Measurements from ENCODE around the gene TAF5L. TPM values are rescaled to one million over a fixed set of nuclear protein-coding genes. Genes with fewer than 3 reads are reported as not detected.

Gene TAF5L
- total and polyA plus RNA-seq, 10 of the 15 experiments (the other 5 are each of a cell fraction or from before 2014, with no cell fraction given) = 1.1 to 26.2 (median 19.1) TPM

DNA sequence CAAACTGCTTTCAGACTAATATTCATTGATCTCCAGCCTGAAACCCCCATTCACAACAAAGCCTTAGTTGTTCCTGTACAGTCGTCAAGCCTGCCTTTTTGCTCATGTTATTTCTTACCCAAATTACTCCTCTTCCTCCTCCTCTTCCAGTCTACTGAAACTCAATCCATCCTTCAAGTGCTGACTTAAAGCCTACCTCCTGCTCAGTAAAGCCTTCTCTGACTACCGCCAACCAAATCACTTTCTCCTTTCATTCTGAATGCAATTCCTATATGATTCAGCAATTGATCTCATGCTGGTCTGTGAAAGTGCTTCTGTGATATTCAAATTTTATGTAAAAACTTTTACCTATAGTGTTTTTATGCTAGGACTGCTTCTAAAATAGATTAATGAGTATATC is 18.6 kb downstream of the TAF5L start (continued):
- no peak for TF ChIP-seq KAT2A (conservative IDR thresholded peaks at IDR 0.05; ENCODE audit: control insufficient read depth, low read depth, low read length)
- no peak for TF ChIP-seq FOXM1 (IDR thresholded peaks at IDR 0.05; ENCODE audit: low read depth, low read length)
- no peak for TF ChIP-seq TBL1XR1 (IDR thresholded peaks at IDR 0.05; ENCODE audit: low read depth, low read length)
- TF ChIP-seq, protein P1, sequence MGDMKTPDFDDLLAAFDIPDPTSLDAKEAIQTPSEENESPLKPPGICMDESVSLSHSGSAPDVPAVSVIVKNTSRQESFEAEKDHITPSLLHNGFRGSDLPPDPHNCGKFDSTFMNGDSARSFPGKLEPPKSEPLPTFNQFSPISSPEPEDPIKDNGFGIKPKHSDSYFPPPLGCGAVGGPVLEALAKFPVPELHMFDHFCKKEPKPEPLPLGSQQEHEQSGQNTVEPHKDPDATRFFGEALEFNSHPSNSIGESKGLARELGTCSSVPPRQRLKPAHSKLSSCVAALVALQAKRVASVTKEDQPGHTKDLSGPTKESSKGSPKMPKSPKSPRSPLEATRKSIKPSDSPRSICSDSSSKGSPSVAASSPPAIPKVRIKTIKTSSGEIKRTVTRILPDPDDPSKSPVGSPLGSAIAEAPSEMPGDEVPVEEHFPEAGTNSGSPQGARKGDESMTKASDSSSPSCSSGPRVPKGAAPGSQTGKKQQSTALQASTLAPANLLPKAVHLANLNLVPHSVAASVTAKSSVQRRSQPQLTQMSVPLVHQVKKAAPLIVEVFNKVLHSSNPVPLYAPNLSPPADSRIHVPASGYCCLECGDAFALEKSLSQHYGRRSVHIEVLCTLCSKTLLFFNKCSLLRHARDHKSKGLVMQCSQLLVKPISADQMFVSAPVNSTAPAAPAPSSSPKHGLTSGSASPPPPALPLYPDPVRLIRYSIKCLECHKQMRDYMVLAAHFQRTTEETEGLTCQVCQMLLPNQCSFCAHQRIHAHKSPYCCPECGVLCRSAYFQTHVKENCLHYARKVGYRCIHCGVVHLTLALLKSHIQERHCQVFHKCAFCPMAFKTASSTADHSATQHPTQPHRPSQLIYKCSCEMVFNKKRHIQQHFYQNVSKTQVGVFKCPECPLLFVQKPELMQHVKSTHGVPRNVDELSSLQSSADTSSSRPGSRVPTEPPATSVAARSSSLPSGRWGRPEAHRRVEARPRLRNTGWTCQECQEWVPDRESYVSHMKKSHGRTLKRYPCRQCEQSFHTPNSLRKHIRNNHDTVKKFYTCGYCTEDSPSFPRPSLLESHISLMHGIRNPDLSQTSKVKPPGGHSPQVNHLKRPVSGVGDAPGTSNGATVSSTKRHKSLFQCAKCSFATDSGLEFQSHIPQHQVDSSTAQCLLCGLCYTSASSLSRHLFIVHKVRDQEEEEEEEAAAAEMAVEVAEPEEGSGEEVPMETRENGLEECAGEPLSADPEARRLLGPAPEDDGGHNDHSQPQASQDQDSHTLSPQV (IDR thresholded peaks at IDR 0.05) = no peak

DNA sequence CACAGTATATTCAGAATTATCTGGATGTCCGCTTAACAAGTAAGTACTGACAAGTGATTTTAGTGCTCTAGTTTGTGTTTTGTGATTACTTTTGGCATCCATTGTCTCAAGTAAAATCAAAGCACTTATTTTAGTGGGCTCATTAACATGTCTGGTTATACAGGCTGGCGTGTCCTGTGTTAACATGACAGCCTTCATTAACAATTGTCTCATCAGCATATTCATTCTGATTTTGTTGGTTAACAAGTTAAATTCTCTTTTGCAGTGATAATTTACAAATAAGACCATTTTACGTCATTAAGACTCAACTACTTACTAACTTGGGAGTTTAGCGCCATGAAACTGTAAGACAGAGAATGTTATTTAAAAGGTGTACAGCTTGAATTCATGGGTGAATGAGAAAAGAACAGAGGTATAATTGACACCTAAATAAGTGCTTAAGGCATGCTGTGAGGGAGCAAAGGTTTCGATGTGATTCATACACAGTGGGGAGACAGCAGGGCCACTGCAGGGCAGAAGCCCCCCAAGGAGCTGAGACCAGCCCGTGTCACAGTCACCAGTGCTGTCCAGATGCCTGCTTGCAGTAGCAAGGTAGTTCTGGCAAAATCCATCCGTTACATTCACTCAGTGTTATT is 22.4 kb downstream of the TAF5L start:
- Histone ChIP-seq H3K27ac (ENCODE audit: control insufficient read depth, insufficient read depth) (no peak overlapping the region), H3K79me2 (ENCODE audit: control insufficient read depth, insufficient read depth, low read length) (no peaks in the 10 kb centered on the region; the same call in 1 of the 2 replicates), H3K36me3 (ENCODE audit: control insufficient read depth in 2 of 2, insufficient read depth in 2 of 2, low read length in 1 of 2) (peaks cover 11 to 19% of the 10 kb centered on the region in 2 experiments; a peak in 3 of 4 replicates), H3K4me1 (ENCODE audit: control insufficient read depth, insufficient read depth, low read length) (no peaks in the 10 kb centered on the region), H4K20me1 (ENCODE audit: control insufficient read depth, insufficient read depth) (no peaks in the 10 kb centered on the region), H3K4me2 (ENCODE audit: control insufficient read depth, insufficient read depth) (no peak overlapping the region), H3K9me3 (replicated peaks; ENCODE audit: control insufficient read depth, insufficient read depth, low read length) (no peaks in the 10 kb centered on the region), H3K4me3 (no peak overlapping the region), H3K9ac (ENCODE audit: control insufficient read depth, insufficient read depth, low read length) (no peak overlapping the region), H2AFZ (ENCODE audit: control insufficient read depth, low read depth, low read length) (no peak overlapping the region), H3K27me3 (replicated peaks in 1 of 2; ENCODE audit: control insufficient read depth in 2 of 2, insufficient read depth in 2 of 2, low read length in 1 of 2) (no peaks in the 10 kb centered on the region)
- DNase-seq (ENCODE audit: low read depth, low spot score) (no peak), ATAC-seq (no peak), FAIRE-seq (no peak)
- in situ Hi-C loops (cut with MboI) = no loop called here
- no peak for TF ChIP-seq ZNF24 (IDR thresholded peaks at IDR 0.05)
- TF ChIP-seq, protein P2, sequence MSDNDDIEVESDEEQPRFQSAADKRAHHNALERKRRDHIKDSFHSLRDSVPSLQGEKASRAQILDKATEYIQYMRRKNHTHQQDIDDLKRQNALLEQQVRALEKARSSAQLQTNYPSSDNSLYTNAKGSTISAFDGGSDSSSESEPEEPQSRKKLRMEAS (IDR thresholded peaks at IDR 0.05; ENCODE audit: low read depth, low read length) = no peak
- ChIA-PET CTCF (no interaction called here), POLR2A (no interaction called here), SMC1A (ENCODE audit: uncharacterized antibody, unreplicated experiment) (no interaction called here), RAD21 (ENCODE audit: unreplicated experiment) (no interaction called here)
- no TSS peak for BruUV-seq (replicated peaks)
- 88% methylated on average over 7 of the region's 7 CpGs for WGBS (ENCODE audit: insufficient coverage, insufficient replicate concordance, low lambda C conversion rate, missing lambda C conversion rate)
- intact Hi-C loops (cut with micrococcal nuclease; ENCODE audit: unreplicated experiment) = no loop called here

Measured in GM12878 (cell line).